ENCODE measurements around the gene DPH2. TPM values are rescaled to one million over a fixed set of nuclear protein-coding genes. Genes with fewer than 3 reads are reported as not detected.

The DPH2 gene
- total RNA-seq, 1 donor from 2014 or later: 15.2 TPM

DNA sequence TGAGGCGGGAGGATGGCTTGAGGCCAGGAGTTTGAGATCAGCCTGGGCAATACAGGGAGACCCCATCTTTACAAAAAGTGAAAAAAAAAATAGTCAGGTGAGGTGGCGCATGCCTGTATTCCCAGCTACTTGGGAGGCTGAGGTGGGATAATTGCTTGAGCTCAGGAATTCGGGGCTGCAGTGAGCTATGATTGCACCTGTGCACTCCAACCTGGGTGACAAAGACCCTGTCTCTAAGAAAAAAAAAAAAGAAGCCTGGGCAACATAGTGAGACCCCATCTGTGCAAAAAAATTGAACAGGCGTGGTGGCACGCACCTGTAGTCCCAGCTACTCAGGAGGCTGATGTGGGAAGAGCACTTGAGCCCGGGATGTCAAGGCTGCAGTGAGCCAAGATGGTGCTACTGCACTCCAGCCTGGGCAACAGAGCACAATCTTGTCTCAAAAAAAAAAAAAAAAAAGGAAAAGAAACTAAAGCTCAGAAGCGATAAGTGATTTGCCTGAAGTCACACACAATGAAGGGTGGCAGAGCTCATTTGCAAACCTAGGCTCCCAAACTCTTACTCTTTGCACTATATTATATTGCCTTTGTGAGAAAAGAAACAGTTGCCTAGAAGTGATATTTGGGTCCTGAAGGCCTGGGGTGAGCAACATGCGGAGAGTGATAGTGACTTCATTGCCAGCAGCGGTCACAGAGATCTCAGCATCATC lies 23.6 kb downstream of the DPH2 start:
- Histone ChIP-seq H3K4me1 (peaks cover 18% of the 10 kb centered on the region), H3K36me3 (peaks cover 0 to 2% of the 10 kb centered on the region in 2 donors), H3K27me3 (no peaks in the 10 kb centered on the region), H3K4me3 (no peak overlapping the region), H3K9me3 (no peaks in the 10 kb centered on the region), H3K27ac (no peak overlapping the region)
- DNase-seq (ENCODE audit: extremely low spot score in 2 of 2): no peak
- intact Hi-C loops (cut with DNase I): no loop called here
- TF ChIP-seq, protein P1, sequence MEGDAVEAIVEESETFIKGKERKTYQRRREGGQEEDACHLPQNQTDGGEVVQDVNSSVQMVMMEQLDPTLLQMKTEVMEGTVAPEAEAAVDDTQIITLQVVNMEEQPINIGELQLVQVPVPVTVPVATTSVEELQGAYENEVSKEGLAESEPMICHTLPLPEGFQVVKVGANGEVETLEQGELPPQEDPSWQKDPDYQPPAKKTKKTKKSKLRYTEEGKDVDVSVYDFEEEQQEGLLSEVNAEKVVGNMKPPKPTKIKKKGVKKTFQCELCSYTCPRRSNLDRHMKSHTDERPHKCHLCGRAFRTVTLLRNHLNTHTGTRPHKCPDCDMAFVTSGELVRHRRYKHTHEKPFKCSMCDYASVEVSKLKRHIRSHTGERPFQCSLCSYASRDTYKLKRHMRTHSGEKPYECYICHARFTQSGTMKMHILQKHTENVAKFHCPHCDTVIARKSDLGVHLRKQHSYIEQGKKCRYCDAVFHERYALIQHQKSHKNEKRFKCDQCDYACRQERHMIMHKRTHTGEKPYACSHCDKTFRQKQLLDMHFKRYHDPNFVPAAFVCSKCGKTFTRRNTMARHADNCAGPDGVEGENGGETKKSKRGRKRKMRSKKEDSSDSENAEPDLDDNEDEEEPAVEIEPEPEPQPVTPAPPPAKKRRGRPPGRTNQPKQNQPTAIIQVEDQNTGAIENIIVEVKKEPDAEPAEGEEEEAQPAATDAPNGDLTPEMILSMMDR (IDR thresholded peaks at IDR 0.05): no peak
- TF ChIP-seq POLR2AphosphoS5 (IDR thresholded peaks at IDR 0.05; ENCODE audit: insufficient read depth in 1 of 2, low read depth in 1 of 2) (no peak), POLR2A (IDR thresholded peaks at IDR 0.05) (no peak)

DNA sequence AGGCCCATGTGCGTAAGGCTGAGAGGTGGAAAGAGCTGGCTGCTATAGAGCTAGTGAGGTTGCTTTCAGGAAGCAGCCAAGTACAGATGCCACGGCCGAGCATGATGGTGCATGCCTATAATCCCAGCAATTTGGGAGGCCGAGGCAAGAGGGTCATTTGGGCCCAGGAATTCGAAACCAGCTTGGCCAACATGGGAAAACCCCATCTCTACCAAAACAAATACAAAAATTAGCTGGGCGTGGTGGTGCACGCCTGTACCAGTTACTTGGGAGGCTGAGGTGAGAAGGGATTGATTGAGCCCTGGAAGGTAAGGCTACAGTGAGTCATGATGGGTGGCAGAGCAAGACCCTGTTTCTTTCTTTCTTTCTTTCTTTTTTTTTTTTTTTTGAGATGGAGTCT lies 24.3 kb downstream of the DPH2 start:
- intact Hi-C loops (cut with DNase I): no loop called here
- DNase-seq (ENCODE audit: extremely low spot score in 2 of 2): no peak
- Histone ChIP-seq H3K27me3 (no peaks in the 10 kb centered on the region), H3K27ac (no peak overlapping the region), H3K4me1 (peaks cover 18% of the 10 kb centered on the region), H3K36me3 (peaks cover 0 to 4% of the 10 kb centered on the region in 2 donors), H3K4me3 (no peak overlapping the region), H3K9me3 (no peaks in the 10 kb centered on the region)
- TF ChIP-seq POLR2AphosphoS5 (IDR thresholded peaks at IDR 0.05; ENCODE audit: insufficient read depth in 1 of 2, low read depth in 1 of 2) (no peak), POLR2A (IDR thresholded peaks at IDR 0.05) (no peak)
- TF ChIP-seq, protein P1 (IDR thresholded peaks at IDR 0.05): no peak

DNA sequence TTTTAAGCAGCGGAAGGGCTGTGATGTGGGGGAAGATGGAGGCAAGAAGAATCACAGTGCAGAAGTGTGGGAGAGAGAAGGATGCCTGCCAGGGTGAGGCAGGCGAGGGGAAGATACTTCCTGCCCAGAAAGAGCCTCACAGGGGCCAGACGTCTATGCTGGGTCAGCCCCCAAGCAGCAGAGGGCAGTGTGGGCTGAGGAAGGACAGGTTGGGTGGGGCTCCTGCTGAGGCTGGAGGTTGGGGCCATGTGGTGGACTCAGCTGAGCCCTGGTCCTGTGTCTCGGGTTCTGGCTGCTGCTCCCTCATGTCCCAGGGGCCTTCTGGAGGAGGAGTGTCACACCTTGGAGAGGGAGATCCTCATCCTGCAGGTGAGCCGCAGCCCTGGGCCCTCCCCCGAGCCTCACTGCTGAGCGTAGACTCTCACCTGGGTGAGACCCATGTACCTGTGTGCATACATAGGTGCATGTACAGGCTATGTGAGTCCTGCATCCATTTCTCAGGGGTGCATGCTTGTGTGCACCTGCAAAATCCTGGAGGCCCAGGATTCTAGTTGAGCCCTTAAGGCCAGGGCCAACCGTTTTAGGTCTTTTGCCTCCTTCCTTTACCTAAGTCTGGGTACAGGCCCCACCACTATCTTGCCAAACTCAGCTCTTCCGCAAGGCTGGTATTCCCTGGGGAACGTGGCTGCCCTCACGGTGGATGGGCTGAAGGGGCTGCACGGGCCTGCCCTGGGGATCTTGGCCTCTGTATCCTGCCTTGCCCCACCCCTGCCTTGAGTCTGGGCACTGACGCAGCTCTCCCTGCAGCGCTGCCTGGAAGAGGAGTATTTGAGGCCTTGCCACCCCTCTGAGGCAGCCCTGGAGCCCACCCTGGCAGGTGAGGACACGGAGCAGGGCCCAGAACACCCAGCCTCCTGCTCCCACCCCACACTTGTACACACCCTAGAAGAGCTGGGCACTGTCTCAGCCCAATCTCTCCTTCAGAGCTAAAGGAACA lies 25.3 kb downstream of the DPH2 start:
- intact Hi-C loops (cut with DNase I): no loop called here
- no peaks in the 10 kb centered on the region for H3K9me3 ChIP-seq
- DNase-seq (ENCODE audit: extremely low spot score in 2 of 2): no peak
- H3K4me3 ChIP-seq: no peak overlapping the region
- H3K4me1 ChIP-seq: peaks cover 18% of the 10 kb centered on the region
- no peak overlapping the region for H3K27ac ChIP-seq
- H3K27me3 ChIP-seq: no peaks in the 10 kb centered on the region
- H3K36me3 ChIP-seq: peaks cover 0 to 9% of the 10 kb centered on the region in 2 donors
- TF ChIP-seq POLR2AphosphoS5 (IDR thresholded peaks at IDR 0.05; ENCODE audit: insufficient read depth in 1 of 2, low read depth in 1 of 2): no peak

DNA sequence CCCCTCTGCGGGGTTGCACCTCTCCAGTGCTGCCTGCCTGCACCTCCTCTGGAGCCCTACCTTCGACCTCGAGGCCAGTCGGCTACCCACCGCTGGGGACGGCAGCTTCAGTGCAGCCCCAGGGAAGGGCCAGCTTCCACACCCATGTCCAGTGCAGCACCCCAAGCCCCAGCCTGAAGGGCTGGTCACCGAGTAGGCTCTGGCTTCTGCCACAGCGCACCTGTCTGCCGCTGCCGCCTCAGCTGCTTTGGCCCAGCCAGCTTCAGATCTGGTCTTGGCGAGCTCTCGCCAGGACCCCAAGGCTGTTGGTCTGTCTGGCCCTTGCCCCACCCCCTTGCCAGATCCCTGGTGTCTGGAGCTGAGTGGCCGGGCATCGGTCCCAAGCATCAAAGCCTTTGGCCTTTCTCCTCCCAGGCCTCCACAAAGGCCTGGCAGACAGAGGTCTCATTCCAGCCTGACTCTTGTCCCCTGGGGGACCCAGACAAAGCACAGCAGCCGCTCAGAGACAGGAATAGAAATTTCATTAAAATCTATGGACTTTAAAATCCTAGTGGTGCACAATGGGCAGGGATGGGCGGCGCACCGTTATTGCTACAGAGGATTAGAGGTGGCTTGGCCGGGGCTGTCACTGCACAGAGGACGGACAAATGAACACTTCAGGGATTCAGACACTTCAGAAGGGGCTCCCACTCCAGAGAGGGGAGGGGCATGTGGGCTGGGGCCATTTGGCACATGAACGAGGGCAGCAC lies 26.3 kb downstream of the DPH2 start:
- H3K9me3 ChIP-seq: no peaks in the 10 kb centered on the region
- no peak overlapping the region for H3K4me3 ChIP-seq
- peaks cover 10% of the 10 kb centered on the region for H3K4me1 ChIP-seq
- H3K27ac ChIP-seq: no peak overlapping the region
- intact Hi-C loops (cut with DNase I): no loop called here
- no peak for DNase-seq (ENCODE audit: extremely low spot score in 2 of 2)
- H3K36me3 ChIP-seq: peaks cover 0 to 19% of the 10 kb centered on the region in 2 donors
- H3K27me3 ChIP-seq: no peaks in the 10 kb centered on the region
- TF ChIP-seq POLR2AphosphoS5 (IDR thresholded peaks at IDR 0.05; ENCODE audit: insufficient read depth in 1 of 2, low read depth in 1 of 2) (no peak), POLR2A (IDR thresholded peaks at IDR 0.05) (no peak)
- TF ChIP-seq, protein P1 (IDR thresholded peaks at IDR 0.05): no peak

DNA sequence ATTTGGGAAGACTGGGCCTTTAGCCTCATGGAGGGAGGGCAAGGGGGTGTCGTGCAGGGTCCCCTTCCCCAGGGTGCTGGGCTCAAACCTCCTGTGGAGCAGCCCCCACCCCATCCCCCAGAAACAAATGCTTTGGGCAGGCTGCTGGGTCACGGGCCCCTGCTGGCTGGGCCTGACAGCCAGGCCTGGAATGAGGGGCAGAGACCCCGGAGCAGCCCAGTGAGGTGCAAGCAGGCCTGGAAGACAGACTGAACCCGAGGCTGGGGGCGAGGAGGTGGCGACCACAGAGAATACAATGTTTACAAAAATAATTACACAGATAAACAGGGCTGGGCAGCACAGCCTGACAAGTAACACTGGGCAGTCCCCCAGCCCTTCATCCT lies 26.9 kb downstream of the DPH2 start:
- Histone ChIP-seq H3K9me3 (no peaks in the 10 kb centered on the region), H3K36me3 (peaks cover 0 to 22% of the 10 kb centered on the region in 2 donors), H3K4me1 (peaks cover 7% of the 10 kb centered on the region), H3K4me3 (no peak overlapping the region), H3K27ac (no peak overlapping the region), H3K27me3 (no peaks in the 10 kb centered on the region)
- TF ChIP-seq POLR2A (IDR thresholded peaks at IDR 0.05) (no peak), POLR2AphosphoS5 (IDR thresholded peaks at IDR 0.05; ENCODE audit: insufficient read depth in 1 of 2, low read depth in 1 of 2) (no peak)
- TF ChIP-seq, protein P1 (IDR thresholded peaks at IDR 0.05): no peak
- intact Hi-C loops (cut with DNase I): no loop called here
- DNase-seq (ENCODE audit: extremely low spot score in 2 of 2): no peak
